Glomerular endothelial cell (primary cell): ENCODE measurements around the gene LILRB2. TPM values are rescaled to one million over a fixed set of nuclear protein-coding genes. Genes with fewer than 3 reads are reported as not detected.
"Not testable (repeated sequence)": the region's sequence is repeated elsewhere in the genome, so short reads cannot be mapped to it uniquely, and the experiment has no call there.

Source experiments
- DNase-seq: peaks from one replicate; pipeline ENCODE4 v3.0.0-alpha.2; 2011; ENCODE audit warnings: low read depth, low spot score; ENCODE audit errors: extremely low read depth
- total RNA-seq: library from RNA; depleted of rRNA; stranded (reverse); fragments of >200 nt; gene quantifications from 2 replicates; pipeline ENCODE4 v1.2.3, GENCODE V29; 2015

The LILRB2 gene
- total RNA-seq, 1 donor from 2014 or later = not detected

DNA sequence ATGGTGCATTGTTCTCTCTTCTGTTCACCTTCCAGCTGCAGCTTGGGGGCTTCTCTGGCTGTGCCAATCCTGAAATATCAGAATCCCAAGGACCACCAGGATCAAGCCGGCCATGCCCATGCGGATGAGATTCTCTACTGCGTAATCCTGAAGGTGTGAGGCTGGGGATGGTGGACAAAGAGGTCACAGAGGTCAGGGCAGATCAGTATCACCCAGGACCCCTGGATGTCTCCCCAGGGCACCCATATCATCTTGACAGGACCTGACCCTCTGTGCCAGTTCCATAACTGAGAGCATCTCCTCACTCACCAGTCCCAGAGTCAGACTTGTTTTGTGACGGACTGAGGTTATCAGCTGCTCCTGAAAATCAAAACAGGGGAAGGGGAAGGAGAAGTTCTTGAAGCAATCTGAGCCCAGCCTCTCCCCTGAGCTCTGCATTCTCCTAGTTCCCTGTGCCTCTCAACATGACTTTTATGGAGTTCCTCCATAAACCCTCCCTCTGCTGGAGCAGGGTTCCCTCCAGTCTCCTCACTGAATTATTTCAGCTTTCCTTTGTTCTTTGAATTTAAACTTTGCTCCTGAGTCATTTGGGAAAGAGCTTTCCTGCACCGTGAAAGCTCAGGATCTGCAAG lies 26.6 kb upstream of the LILRB2 start:
- no peak for DNase-seq

DNA sequence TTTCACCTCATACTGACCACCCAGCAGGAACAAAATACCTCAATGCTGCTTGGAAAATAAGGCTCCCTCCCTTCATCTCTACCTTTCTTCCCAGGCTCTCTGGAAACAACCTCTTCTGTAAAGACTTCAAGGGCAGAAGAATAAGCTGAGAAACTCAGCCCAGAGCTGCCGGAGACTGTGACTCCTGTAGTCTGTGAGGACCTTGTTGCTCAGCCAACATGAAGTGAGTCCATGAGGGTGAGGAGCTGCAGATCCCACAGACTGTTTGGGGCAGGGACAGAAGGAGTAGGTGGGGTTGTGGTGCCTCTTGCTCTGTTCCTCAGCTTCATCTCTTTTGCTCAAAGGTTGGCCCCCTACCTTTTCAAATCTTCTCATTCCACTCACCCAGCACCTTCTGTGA lies 24.2 kb upstream of the LILRB2 start:
- no peak for DNase-seq

DNA sequence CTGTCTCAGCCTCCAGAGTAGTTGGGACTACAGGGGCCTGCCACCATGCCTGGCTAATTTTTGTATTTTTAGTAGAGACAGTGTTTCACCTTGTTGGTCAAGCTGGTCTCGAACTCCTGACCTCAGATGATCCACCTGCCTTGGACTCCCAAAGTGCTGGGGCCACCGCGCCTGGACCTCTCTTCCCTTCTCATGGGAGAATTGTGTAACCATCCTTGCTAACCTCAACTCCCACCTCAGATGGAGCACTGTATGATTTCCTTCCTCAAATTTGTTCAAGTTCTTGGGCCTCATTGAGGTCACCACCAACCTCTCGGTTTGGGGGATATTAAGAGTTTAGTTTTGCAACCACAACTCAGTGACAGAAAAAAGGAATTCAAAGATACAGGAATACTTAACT lies 21.3 kb upstream of the LILRB2 start:
- DNase-seq = no peak

DNA sequence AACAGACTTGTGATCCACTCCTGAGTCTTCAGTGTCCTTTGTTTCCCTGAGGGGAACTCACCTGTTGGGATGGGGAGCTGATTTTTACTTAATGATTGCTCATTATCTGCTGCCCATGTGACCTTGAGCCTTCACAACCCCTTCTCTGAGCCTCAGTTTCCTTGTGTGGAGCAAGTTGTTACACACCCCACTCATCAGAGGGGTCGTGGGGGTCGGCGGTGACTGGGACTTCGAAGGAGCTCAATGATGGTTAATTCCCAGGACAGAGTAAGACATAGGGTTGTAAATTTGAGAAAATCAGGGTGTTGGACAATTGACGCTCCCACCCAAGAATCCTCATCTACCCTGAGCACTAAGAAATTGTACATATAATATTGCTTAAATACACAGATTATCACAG lies 18.6 kb upstream of the LILRB2 start:
- DNase-seq = no peak

DNA sequence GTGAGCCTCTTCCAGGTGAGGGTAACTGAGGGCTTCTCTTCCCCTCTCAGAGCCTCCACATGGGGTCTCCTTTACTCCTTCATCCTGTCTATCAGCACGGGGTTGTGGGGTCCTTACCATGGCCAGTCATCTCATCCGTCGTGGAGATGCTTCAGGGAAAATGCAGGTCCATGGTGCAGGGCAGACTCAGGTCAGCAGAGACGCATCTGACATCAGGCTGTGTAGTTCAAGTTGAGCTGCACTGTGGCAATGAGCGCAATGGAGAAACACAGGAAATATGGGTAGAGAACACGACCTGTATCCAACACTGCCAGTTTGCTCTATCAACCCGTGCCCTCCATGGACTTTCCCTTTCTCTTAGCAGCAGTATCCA lies 18.2 kb upstream of the LILRB2 start:
- no peak for DNase-seq

DNA sequence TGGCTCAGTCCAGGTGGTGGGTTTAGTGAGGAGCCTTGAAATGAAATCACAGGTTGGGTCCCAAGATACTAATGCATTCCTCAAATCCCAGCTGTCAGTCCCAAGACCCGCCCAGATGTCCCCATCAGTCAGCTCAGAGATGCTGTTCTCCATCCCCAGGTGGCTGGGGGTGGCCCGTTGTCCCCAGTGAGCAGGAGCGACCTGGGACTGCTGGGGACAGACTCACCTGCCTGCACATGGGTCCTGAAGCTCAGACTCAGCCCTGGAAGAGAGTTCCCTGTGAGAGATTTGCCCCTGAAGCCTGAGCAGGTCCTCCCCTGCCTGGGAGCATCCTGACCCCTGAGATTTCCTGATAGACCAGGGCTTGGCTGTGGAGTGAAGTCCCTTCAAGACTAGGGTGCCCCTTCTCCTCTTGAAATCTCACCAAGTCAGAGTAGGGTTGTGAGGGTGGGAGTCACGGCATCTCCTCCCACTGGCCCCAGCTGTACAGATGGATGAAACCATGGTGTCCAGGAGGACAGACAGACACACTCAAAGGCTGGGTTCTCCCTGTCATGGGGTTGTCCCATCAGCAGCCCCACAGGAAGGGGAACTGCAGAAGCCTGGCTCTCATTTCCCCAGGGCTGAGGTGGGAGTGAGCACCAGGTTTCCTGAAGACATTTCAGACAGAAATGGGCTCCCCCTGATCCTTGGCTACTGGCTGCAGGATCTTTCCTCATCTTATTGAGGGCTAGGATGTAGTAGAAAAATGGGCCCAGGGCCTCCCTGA lies 17.6 kb upstream of the LILRB2 start:
- no peak for DNase-seq

DNA sequence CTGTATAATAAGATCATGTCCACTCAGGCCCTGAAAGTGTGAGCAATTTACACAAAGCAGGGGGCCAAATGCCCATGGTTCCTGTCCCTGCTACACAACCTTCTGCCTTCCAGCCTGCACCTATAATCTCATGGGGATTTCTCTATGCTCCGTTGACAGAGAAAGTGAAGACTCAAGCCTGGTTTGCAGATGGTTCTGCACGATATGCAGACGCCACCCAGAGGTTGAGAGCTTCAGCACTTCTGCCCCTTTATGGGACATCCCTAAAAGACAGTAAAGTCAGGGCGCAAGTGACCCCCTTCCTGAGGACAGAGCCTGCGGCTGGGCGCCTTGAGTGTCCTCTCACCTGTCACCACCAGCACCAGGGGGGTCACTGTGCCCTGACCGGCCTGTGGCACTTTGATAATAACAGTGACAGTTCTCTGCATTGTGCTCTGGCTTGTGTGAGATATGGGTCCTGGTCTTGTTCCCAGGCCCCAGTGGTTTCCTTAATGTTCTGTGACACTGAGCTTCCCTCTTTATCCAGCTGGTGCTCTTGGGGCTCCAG lies 16.9 kb upstream of the LILRB2 start:
- DNase-seq = no peak

DNA sequence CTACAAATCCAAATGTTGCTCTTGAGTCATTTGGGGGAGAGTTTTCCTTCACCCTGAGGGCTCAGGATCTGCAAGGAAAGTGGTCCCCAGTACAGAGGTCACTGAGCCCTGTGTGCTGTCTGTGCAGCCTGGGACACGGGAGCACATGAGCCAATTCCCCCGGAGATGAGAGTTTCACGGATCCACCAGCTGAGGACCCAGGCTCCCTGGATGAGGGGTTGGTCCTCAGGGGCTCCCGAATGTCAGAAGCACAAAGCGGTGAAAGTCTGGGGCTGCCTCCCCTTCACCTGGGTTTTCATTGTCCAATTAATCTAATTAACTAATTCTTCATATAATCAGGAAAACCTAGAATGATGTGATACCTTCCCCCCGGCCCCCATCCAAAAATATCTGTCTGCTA lies 13.6 kb upstream of the LILRB2 start:
- DNase-seq = no peak

DNA sequence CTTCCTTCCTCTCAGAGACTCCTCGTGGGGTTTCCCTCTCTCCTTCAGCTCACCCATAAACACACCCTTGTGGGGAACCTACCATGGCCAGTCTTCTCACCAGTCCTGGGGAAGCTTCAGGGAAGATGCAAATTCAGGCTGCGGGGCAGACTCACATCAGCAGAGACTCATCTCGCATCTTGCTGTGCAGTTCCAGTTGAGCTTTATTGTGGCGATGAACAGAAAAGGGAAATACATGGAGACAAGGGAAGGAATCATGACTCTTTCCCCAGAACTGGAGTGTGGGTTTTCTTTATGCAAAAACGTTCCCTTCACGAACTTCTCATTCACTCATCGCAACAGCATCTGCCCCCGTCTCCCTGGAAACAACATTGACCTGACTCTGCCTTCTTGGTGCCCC lies 8.2 kb upstream of the LILRB2 start:
- not testable (repeated sequence) for DNase-seq

DNA sequence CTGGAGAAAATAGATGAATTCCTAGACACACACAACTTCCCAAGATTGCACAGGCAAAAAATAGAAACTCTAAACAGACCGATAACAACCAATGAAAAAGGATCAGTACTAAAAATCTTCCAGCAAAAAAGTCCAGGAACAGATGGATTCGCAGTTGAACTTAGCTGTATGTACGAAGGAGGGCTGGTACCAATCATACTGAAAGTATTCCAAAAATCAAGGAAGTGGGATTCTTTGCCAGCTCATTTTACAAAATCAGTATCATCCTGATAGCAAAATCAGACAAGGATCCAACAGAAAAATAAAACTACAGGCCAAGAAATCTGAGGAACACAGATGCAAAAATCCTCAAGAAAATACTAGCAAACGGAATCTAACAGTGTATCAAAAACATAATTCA lies 6.5 kb upstream of the LILRB2 start:
- no peak for DNase-seq

DNA sequence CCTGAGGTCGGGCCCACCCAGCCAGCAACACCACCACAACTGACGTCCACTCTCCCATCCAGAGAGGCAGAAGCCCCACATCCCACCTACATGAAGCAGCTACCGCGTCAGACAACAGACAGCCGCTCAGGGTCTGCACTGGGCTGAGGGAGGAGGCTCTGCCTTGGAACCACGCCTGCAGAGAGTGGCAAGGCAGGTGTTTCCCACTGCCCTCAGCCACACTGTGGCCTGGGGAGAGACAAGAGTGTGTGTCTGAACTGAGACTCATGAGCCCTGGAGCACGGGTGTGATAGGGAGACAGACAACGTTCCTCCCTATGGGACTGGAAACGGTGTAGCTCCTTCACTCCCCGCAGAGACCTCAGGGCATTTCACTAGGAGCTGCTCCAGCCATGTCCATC lies 5.4 kb upstream of the LILRB2 start:
- not testable (repeated sequence) for DNase-seq

DNA sequence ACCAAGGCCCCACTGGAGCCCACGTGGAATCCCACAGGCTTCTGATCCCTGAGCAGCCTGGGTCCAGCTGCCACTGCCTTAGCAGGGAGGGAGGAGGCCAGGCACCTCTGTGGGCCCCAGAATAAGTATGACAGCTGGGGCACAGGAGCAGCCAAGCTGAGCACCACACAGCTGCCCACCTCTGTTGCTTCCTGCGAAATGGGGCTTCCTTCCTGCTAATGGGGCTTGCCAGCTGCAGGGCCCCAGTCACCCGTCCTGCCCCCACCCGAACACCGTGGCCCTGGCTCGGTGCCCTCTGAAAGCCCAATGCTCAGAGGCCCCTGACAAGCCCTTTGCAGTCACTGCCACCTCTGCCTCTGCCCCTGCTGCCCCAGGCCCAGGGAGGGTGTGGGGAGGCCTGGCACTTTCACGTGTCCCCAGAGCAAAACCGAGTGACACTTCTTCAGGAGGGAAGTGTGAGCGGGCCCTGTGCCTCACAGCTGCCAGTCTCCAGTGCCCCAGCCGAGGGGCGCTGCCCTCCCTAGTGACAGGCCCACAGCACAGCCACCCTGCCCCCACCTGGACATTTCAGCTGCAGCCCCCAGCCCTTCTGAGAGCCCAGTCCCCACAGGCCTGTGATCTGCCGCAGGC lies 4.6 kb upstream of the LILRB2 start:
- not testable (repeated sequence) for DNase-seq

DNA sequence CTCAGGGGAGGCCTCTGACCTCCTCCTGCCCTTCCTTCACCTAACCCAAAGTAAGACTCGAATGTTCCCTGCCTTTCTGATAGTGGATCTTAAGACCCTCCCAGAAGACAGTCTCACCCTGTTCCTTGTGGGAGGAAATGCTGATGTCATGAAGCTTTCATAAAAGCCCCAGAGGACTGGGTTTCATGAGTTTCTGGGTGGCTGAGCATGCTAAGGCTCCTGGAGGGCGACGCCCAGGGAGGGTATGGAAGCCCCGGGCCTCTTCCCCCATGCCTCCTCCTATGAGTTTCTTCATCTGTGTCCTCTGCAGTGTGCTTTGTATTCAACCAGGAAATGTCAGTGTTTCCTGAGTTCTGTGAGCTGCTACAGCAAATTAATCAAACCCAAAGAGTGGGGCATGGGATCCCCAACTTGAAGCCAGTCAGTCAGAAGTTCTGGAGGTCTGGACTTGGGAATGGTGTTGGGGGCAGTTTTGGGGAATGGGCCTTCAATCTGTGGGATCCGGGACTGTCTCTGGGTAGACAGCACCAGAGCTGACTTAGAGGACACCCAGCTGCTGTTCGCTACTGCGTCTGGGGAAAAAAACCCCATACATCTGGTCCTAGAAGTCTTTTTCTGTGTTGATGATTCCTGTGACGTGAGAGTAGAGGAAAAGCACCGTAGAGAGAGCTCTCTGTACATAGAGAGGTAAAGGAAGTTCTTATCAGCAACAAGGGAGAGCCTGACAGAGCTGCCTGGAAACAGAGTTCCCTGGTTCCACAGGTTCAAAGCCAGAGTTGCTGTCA lies 2.0 kb upstream of the LILRB2 start:
- no peak for DNase-seq

DNA sequence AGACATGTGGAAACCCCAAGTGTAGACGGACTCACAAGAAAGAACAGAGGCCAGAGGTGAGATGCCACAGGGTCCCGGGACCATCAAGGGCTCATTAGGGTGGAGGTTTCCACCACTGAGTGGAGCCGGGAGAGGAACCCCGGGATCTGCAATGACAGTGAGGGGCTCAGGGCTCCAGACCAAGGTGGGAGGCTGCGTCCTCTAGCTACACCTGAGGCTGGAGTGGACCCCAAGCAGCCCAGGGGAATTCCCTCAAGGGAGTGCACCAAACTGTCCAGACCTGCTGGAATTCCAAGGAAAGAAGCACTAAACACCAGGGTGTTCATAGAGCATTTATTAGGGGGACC lies 792 bp upstream of the LILRB2 start:
- not testable (repeated sequence) for DNase-seq

DNA sequence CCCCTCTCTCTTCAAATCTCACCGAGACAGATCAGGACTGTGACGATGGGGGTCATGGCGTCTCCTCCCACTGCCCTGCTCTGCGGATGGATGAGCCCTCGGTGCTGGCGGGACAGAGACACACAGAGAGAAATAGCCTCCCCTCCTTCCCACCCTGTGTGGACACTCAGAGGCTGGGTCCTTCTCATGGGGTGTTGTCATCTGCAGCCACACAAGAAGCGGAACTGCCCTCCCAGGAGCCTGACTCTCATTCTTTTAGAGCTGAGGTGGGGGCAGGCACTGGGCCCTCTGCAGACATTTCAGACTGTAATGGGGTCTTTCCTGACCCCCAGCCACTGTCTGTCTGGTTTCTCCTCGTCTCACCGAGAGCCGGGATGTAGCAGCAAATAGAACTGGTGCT lies 469 bp downstream of the LILRB2 start:
- DNase-seq = not testable (repeated sequence)

DNA sequence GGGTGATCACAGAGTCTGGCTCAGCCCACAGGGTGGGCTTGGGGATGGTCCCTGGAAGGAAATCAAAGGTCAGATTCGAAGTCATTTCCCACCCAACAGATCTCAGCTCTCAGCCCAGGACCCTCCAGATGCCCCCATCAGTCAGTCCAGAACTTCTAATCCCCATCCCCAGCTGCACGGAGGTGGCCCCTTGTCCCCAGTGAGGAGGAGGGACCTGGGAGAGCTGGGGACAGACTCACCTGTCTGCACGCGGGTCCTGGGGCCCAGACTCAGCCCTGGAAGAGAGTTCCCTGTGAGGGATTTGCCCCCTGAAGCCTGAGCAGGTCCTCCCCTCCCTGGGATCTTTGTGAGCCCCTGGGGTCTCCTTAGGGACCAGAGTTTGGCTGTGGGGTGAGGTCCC lies 885 bp downstream of the LILRB2 start:
- not testable (repeated sequence) for DNase-seq

DNA sequence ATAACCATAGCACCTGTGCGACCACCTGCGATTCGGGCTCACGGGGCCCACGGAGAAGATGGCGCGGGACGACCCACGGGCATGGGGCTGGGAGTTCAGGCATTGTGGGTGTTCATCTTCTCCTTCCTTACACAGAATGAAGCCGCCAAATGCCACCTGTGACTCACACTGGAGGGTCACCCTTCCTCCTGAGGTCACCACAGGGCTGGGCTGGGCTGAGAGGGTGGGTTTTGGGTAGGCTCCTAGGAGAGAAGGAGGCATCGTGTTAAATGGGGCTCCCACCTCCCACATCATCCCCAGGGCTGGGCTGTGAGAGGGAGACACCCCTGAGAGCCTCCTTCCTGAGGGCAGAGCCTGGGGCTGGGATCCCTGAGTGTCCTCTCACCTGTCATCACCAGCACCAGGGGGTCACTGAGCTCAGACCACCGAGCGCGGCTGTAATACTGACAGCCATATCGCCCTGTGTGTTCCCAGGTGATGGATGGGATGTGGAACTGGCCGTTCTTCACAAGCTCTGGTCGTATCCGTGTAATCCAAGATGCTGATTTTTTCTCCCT lies 1.4 kb downstream of the LILRB2 start:
- no peak for DNase-seq

DNA sequence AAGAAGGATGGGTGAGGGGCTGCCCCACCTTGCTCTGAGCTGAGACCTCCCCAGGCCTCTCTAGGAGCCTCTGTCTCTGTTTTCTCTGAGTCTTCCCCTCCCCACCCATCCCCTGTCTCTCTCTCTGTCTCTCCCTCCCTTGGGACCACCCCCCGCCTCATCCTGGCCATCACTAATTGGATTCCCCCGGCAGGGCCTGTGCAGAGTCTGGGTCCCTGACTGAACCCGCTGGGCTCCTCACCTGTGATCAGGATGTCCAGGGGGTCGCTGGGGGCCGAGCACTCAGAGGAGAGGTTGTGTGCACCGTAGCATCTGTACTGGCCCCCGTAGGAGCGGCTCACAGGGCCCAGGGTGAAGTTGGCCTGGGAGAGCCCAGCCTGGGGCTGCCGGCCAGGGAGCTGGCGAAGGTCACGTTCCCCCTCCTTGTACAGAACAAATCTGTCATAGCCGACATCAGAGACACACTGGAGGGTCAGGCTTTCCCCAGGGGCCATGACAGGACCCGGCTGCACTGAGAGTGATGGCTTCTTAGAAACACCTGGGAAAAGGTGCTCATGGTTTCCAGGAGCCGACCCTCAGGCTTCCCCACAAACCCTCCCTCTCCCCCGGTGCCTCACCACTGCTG lies 2.2 kb downstream of the LILRB2 start:
- DNase-seq = not testable (repeated sequence)

DNA sequence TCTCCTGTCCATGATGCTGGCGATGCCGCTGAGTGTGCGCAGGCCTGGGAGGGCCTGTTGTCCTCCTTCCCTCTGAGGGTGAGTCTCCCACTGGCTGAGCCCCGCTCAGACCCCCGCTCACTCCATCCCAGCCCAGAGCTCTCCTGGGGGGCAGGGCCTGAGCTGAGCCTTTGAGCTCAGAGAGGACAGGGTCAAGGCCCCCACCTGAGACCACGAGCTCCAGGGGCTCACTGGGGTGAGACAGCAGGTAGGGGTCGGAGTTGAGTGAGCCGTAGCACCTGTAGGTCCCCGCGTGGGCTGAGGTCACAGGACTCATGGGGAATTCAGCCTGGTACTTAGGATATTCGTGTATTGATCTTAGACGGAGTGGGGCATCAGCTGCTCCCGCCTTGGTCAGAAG lies 2.9 kb downstream of the LILRB2 start:
- not testable (repeated sequence) for DNase-seq

DNA sequence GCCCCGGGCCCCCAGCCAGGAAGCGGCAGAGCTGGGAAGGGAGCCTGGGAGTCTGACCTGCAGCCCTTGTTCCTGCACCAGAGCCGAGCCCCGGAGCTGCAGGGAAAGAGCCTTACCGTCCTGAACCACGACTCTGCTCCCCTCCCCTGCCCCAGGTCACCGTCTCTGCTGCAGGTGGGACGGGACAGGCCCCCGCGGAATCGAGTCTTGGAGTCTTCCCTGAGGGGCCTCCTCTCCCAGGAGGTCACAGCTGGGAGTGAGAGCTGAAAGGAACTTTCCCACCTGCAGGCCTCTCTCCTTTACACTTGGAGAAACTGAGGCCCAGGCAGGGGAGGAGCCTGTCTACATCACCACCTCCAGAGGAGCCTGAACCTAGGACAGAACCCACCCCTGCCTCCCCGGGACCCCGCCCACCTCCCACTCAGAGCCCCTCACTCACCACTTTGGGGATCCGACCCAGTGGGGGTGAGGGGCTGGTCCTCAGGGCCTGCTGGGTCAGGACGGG lies 3.7 kb downstream of the LILRB2 start:
- DNase-seq = not testable (repeated sequence)
